ENCODE results near the gene WBP2. TPM values are rescaled to one million over a fixed set of nuclear protein-coding genes. Genes with fewer than 3 reads are reported as not detected.
A peak's percentile ranks its signal among the peaks of the same experiment; 100 is the strongest.

WBP2 gene
- total RNA-seq, 4 donors from 2014 or later = 27.7 to 75.1 (median 56.8) TPM

DNA sequence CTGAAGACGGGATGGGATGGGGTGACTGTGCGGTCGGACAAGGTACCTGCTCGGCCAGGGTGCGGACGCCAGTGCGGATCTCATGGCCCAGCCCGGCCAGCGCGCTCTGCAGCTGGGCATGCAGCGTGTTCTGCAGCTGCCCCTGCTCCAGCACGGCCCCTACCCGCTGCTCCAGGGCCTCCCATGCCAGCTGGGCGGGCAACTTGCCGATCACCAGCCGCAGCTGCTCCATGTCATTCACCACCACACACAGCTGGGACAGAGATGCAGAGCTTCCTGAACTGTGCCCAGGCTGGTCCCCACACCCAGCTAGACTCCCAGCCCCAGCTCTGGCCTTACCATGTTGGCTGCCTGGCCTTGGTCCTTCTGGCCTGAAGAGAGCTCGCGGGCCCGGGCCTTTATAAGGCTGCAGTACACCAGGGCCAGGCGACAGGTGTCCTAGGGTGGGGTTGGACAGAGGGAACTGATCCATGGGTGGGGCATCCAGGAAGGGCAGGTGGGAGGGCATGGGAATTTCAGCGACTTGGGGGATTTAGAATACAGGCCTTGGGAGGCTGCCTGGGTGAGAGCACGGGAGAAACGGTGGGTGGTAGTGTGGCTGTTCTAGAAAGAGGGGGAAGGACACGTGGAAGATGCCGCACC is 20.7 kb downstream of the WBP2 start:
- in situ Hi-C loops (cut with MboI; ENCODE audit: low pct_ligation_motif_present in 1 of 4, low pct_unique_long_range_greater_than_20kb in 1 of 4, low sequenced_read_pairs in 3 of 4) = no loop called here
- H3K27me3 ChIP-seq = no peaks in the 10 kb centered on the region
- TF ChIP-seq, protein P1, sequence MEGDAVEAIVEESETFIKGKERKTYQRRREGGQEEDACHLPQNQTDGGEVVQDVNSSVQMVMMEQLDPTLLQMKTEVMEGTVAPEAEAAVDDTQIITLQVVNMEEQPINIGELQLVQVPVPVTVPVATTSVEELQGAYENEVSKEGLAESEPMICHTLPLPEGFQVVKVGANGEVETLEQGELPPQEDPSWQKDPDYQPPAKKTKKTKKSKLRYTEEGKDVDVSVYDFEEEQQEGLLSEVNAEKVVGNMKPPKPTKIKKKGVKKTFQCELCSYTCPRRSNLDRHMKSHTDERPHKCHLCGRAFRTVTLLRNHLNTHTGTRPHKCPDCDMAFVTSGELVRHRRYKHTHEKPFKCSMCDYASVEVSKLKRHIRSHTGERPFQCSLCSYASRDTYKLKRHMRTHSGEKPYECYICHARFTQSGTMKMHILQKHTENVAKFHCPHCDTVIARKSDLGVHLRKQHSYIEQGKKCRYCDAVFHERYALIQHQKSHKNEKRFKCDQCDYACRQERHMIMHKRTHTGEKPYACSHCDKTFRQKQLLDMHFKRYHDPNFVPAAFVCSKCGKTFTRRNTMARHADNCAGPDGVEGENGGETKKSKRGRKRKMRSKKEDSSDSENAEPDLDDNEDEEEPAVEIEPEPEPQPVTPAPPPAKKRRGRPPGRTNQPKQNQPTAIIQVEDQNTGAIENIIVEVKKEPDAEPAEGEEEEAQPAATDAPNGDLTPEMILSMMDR (IDR thresholded peaks at IDR 0.05) = no peak
- TF ChIP-seq POLR2A (IDR thresholded peaks at IDR 0.05) = no peak
- no peak for TF ChIP-seq POLR2AphosphoS5 (IDR thresholded peaks at IDR 0.05)
- TF ChIP-seq EP300 (IDR thresholded peaks at IDR 0.05; ENCODE audit: low read depth) = no peak
- H3K4me1 ChIP-seq = peaks cover 0 to 13% (median 0%) of the 10 kb centered on the region in 4 donors
- no peak overlapping the region for H3K4me3 ChIP-seq
- no peak overlapping the region for H3K27ac ChIP-seq
- DNase-seq = no peak
- H3K36me3 ChIP-seq = no peaks in the 10 kb centered on the region
- no peaks in the 10 kb centered on the region for H3K9me3 ChIP-seq
- intact Hi-C loops (cut with DNase I; ENCODE audit: low total_unique reads) = no loop called here
- 78 to 91% methylated on average over 11 to 21 of the region's 25 CpGs for WGBS, 2 donors (ENCODE audit: low coverage in 1 of 2)

- WGBS, 2 donors (ENCODE audit: low coverage in 1 of 2) = 61 to 76% methylated on average over 3 to 18 of the region's 20 CpGs
- no peaks in the 10 kb centered on the region for H3K36me3 ChIP-seq
- intact Hi-C loops (cut with DNase I; ENCODE audit: low total_unique reads) = no loop called here
Observed at GRCh38 chr17:75832652-75833400, 22.3 kb downstream of the WBP2 start.

DNA sequence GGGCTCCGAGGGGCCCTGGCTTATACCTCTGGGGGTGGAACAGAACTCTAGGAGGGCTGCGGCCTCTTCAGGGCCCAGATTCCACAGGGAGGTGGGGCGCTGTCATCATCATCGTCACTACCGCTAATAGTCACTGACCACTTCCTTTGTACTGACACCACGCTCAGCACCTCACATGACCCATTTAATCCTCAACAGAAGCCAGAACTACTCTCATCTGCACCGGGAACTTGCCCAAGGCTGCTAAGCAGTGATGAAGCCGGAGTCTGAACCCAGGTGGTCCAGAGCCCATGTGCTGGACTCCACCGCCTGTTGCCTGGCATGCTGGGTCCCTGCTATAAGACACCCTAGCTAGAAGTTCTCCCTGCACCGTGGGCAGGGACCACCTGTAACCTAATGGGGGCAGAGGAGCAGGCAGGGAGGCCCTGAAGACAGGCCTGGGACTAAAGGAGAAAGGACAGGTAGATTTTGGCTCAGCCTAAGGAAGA is 22.9 kb downstream of the WBP2 start:
- TF ChIP-seq, protein P1 (IDR thresholded peaks at IDR 0.05) = no peak
- TF ChIP-seq EP300 (IDR thresholded peaks at IDR 0.05; ENCODE audit: low read depth) = no peak
- no peak for TF ChIP-seq POLR2A (IDR thresholded peaks at IDR 0.05)
- TF ChIP-seq POLR2AphosphoS5 (IDR thresholded peaks at IDR 0.05) = peak in 1 of 3 donors; percentile 26
- Histone ChIP-seq H3K27ac (peak overlapping the region; percentile 7 to 76 (median 70)), H3K9me3 (no peaks in the 10 kb centered on the region), H3K36me3 (no peaks in the 10 kb centered on the region), H3K4me1 (peaks cover 9 to 22% (median 12%) of the 10 kb centered on the region in 4 donors), H3K27me3 (no peaks in the 10 kb centered on the region), H3K4me3 (no peak overlapping the region)
- DNase-seq = peak; percentile 57
- in situ Hi-C loops (cut with MboI; ENCODE audit: low pct_ligation_motif_present in 1 of 4, low pct_unique_long_range_greater_than_20kb in 1 of 4, low sequenced_read_pairs in 3 of 4) = no loop called here
- intact Hi-C loops (cut with DNase I; ENCODE audit: low total_unique reads) = no loop called here
- WGBS, 2 donors (ENCODE audit: low coverage in 1 of 2) = 78 to 82% methylated on average over 6 to 10 of the region's 10 CpGs

More at GRCh38 chr17:75832652-75833400, 22.3 kb downstream of the WBP2 start:
- Histone ChIP-seq H3K4me1 (peaks cover 2 to 16% (median 7%) of the 10 kb centered on the region in 4 donors), H3K9me3 (no peaks in the 10 kb centered on the region), H3K27ac (peak overlapping the region; percentile 7 to 76 (median 70)), H3K4me3 (no peak overlapping the region), H3K27me3 (no peaks in the 10 kb centered on the region)
- in situ Hi-C loops (cut with MboI; ENCODE audit: low pct_ligation_motif_present in 1 of 4, low pct_unique_long_range_greater_than_20kb in 1 of 4, low sequenced_read_pairs in 3 of 4) = no loop called here
- no peak for DNase-seq
- TF ChIP-seq, protein P1 (IDR thresholded peaks at IDR 0.05) = no peak
- TF ChIP-seq POLR2A (IDR thresholded peaks at IDR 0.05) (no peak), EP300 (IDR thresholded peaks at IDR 0.05; ENCODE audit: low read depth) (no peak), POLR2AphosphoS5 (IDR thresholded peaks at IDR 0.05) (no peak)

- WGBS, 2 donors (ENCODE audit: low coverage in 1 of 2) = 65% methylated on average over 13 of the region's 15 CpGs; no CpG with 5 or more reads in 1 of the 2 donors
- intact Hi-C loops (cut with DNase I; ENCODE audit: low total_unique reads) = no loop called here
- Histone ChIP-seq H3K4me1 (peaks cover 12 to 26% (median 15%) of the 10 kb centered on the region in 4 donors), H3K4me3 (peak overlapping the region in 2 of 4 donors; percentile 5 to 19), H3K27me3 (no peaks in the 10 kb centered on the region), H3K27ac (peak overlapping the region; percentile 17 to 56 (median 36)), H3K9me3 (no peaks in the 10 kb centered on the region), H3K36me3 (no peaks in the 10 kb centered on the region)
- TF ChIP-seq POLR2A (IDR thresholded peaks at IDR 0.05) (no peak), POLR2AphosphoS5 (IDR thresholded peaks at IDR 0.05) (no peak), EP300 (IDR thresholded peaks at IDR 0.05; ENCODE audit: low read depth) (no peak)
- TF ChIP-seq, protein P1 (IDR thresholded peaks at IDR 0.05) = no peak
- DNase-seq = peak; percentile 56
- in situ Hi-C loops (cut with MboI; ENCODE audit: low pct_ligation_motif_present in 1 of 4, low pct_unique_long_range_greater_than_20kb in 1 of 4, low sequenced_read_pairs in 3 of 4) = no loop called here
Observed at GRCh38 chr17:75831032-75831571, 24.0 kb downstream of the WBP2 start.

Measured in transverse colon (tissue), 4 donors.